HepG2 (cell line): Measurements from ENCODE around the gene GARS1. TPM values are rescaled to one million over a fixed set of nuclear protein-coding genes. Genes with fewer than 3 reads are reported as not detected.
A peak's percentile ranks its signal among the peaks of the same experiment; 100 is the strongest.

Source experiments
- FIP1L1 ChIP-seq: fragments of 200-400 bp; formaldehyde crosslinking; IDR thresholded peaks from 2 replicates; pipeline ENCODE4 v1.6.1; 2018; ENCODE audit warnings: low read depth, mild to moderate bottlenecking, low read length, moderate library complexity, borderline replicate concordance; ENCODE audit not compliant: insufficient read depth
- FOXM1 ChIP-seq: sonication (generic); formaldehyde crosslinking; IDR thresholded peaks from 2 replicates; pipeline ENCODE4 v1.5.0; 2020; ENCODE audit warnings: missing genetic modification reagents
- IKZF1 ChIP-seq: fragments of 450-650 bp; IDR thresholded peaks from 2 replicates; pipeline ENCODE4 v1.7.1; 2016
- MAF1 ChIP-seq: sonication (generic); formaldehyde crosslinking; IDR thresholded peaks from 2 replicates; pipeline ENCODE4 v1.5.0; 2020; ENCODE audit warnings: missing genetic modification reagents, borderline replicate concordance
- MAFG ChIP-seq: sonication (generic); formaldehyde crosslinking; IDR thresholded peaks from 2 replicates; pipeline ENCODE4 v1.5.1; 2020; ENCODE audit warnings: mild to moderate bottlenecking, missing genetic modification reagents
- MAFK ChIP-seq, 2 experiments: IDR thresholded peaks in 1 of 2; conservative IDR thresholded peaks in 1 of 2; 2 replicates each; pipeline ENCODE4 v1.6.1; 2011; ENCODE audit warnings: improper control_type of control experiment in 2 of 2, low read length in 2 of 2
- MATR3 ChIP-seq: sonication (generic); formaldehyde crosslinking; IDR thresholded peaks from 2 replicates; pipeline ENCODE4 v1.4.0; 2020; ENCODE audit warnings: missing genetic modification reagents
- MED1 ChIP-seq: sonication (generic); formaldehyde crosslinking; IDR thresholded peaks from 2 replicates; pipeline ENCODE4 v1.4.0; 2020; ENCODE audit warnings: missing genetic modification reagents
- MTF1 ChIP-seq: sonication (generic); formaldehyde crosslinking; IDR thresholded peaks from 2 replicates; pipeline ENCODE4 v1.5.0; 2020; ENCODE audit warnings: missing genetic modification reagents
- NR2C2 ChIP-seq: sonication (generic); formaldehyde crosslinking; IDR thresholded peaks from 2 replicates; pipeline ENCODE4 v1.4.0; 2020; ENCODE audit warnings: missing genetic modification reagents, mild to moderate bottlenecking, moderate library complexity, borderline replicate concordance
- PLSCR1 ChIP-seq: sonication (generic); formaldehyde crosslinking; IDR thresholded peaks from 2 replicates; pipeline ENCODE4 v1.5.0; 2020; ENCODE audit warnings: missing genetic modification reagents, mild to moderate bottlenecking, borderline replicate concordance
- SNAPC2 ChIP-seq: sonication (generic); formaldehyde crosslinking; IDR thresholded peaks from 2 replicates; pipeline ENCODE4 v1.8.1; 2022; ENCODE audit warnings: mild to moderate bottlenecking, missing genetic modification reagents
- TOPORS ChIP-seq: sonication (generic); formaldehyde crosslinking; IDR thresholded peaks from 2 replicates; pipeline ENCODE4 v1.8.0; 2023; ENCODE audit warnings: mild to moderate bottlenecking, missing genetic modification reagents
- ZBTB42 ChIP-seq: sonication (generic); formaldehyde crosslinking; IDR thresholded peaks from 2 replicates; pipeline ENCODE4 v1.5.0; 2020; ENCODE audit warnings: mild to moderate bottlenecking, missing genetic modification reagents
- ZBTB7A ChIP-seq: sonication (generic); formaldehyde crosslinking; IDR thresholded peaks from 2 replicates; pipeline ENCODE4 v1.8.0; 2022; ENCODE audit warnings: mild to moderate bottlenecking, missing genetic modification reagents
- ZC3H13 ChIP-seq: sonication (generic); formaldehyde crosslinking; IDR thresholded peaks from 2 replicates; pipeline ENCODE4 v1.8.1; 2023; ENCODE audit warnings: mild to moderate bottlenecking, missing genetic modification reagents, moderate library complexity
- ZNF121 ChIP-seq: sonication (generic); formaldehyde crosslinking; IDR thresholded peaks from 2 replicates; pipeline ENCODE4 v1.5.0; 2020; ENCODE audit warnings: mild to moderate bottlenecking, missing genetic modification reagents
- ZNF205 ChIP-seq: IDR thresholded peaks from 2 replicates; pipeline ENCODE4 v1.6.1; 2018; ENCODE audit warnings: missing biosample characterization, missing genetic modification reagents
- ZNF224 ChIP-seq: sonication (generic); formaldehyde crosslinking; IDR thresholded peaks from 2 replicates; pipeline ENCODE4 v1.5.0; 2020; ENCODE audit warnings: mild to moderate bottlenecking, missing genetic modification reagents
- ZNF407 ChIP-seq: sonication (generic); formaldehyde crosslinking; IDR thresholded peaks from one replicate; pipeline ENCODE4 v1.5.1; 2020; ENCODE audit warnings: mild to moderate bottlenecking, missing genetic modification reagents; ENCODE audit errors: not compliant biosample characterization
- ZNF562 ChIP-seq: sonication (generic); formaldehyde crosslinking; IDR thresholded peaks from 2 replicates; pipeline ENCODE4 v1.8.0; 2022; ENCODE audit warnings: missing genetic modification reagents, borderline replicate concordance
- ZNF691 ChIP-seq: sonication (generic); formaldehyde crosslinking; IDR thresholded peaks from 2 replicates; pipeline ENCODE4 v1.4.0; 2020; ENCODE audit warnings: missing genetic modification reagents, low read depth, mild to moderate bottlenecking, borderline replicate concordance
- polyA plus RNA-seq, 8 experiments: library from polyadenylated mRNA; depleted of rRNA in 3 of 8; stranded (reverse) in 7 of 8; unstranded in 1 of 8; fragments of >200 nt; fragmentation: Illumina TruSeq in 4 of 8; extraction: Trizol in 4 of 8; gene quantifications; 2 replicates each; pipeline versions ENCODE4 v1.2.1 to v1.2.3, GENCODE V29; 2011 to 2016; ENCODE audit warnings: low read depth in 4 of 8, missing spikeins in 1 of 8, mixed read lengths in 1 of 8; ENCODE audit not compliant: insufficient read depth in 1 of 8
- total RNA-seq, 5 experiments: library from RNA; depleted of rRNA; stranded (reverse); fragments of >200 nt; fragmentation: Illumina TruSeq; extraction: Trizol; gene quantifications; 2 replicates each; pipeline ENCODE4 v1.2.3, GENCODE V29; 2016; ENCODE audit warnings: low read depth in 1 of 5

The GARS1 gene
- total and polyA plus RNA-seq, 2 of the 13 experiments (the other 11 are each of a cell fraction or from before 2014, with no cell fraction given) = 140 to 460 TPM

GRCh38 chr7:30671793-30672465 is 77.3 kb downstream of the GARS1 start (continued):
- no peak for TF ChIP-seq ZNF691 (CRISPR knock-in tag)
- no peak for TF ChIP-seq MAF1 (CRISPR knock-in tag)
- peak; percentile 85 for TF ChIP-seq PLSCR1 (CRISPR knock-in tag)
- peak; percentile 93 for TF ChIP-seq ZNF205 (CRISPR knock-in tag)
- peak; percentile 42; the same call in 1 of the 2 replicates for TF ChIP-seq MED1 (CRISPR knock-in tag)
- no peak for TF ChIP-seq ZNF562 (CRISPR knock-in tag)
- no peak for TF ChIP-seq ZNF121 (CRISPR knock-in tag)
- no peak for TF ChIP-seq IKZF1
- TF ChIP-seq ZNF407 (CRISPR knock-in tag) = no peak
- no peak for TF ChIP-seq MATR3 (CRISPR knock-in tag)
- no peak for TF ChIP-seq FIP1L1
- TF ChIP-seq ZNF224 = no peak
- no peak for TF ChIP-seq TOPORS (CRISPR knock-in tag)
- TF ChIP-seq MAFK (conservative IDR thresholded peaks at IDR 0.05 in 1 of 2, IDR thresholded peaks at IDR 0.05 in 1 of 2; ENCODE audit: low read length in 2 of 2) = no peak
- no peak for TF ChIP-seq NR2C2 (CRISPR knock-in tag)
- no peak for TF ChIP-seq MAFG
- TF ChIP-seq ZC3H13 (CRISPR knock-in tag) = 0 out of 2 replicates have a peak, but pooled peaks have one; percentile 49
- TF ChIP-seq ZBTB7A = no peak
- TF ChIP-seq SNAPC2 (CRISPR knock-in tag) = no peak
- no peak for TF ChIP-seq ZBTB42 (CRISPR knock-in tag)
- TF ChIP-seq FOXM1 (CRISPR knock-in tag) = peak; percentile 41; the same call in 1 of the 2 replicates
- peak; percentile 82; the same call in 1 of the 2 replicates for TF ChIP-seq MTF1
